Omental fat pad (tissue), 4 donors: ENCODE measurements around the gene OR10J5. TPM values are rescaled to one million over a fixed set of nuclear protein-coding genes. Genes with fewer than 3 reads are reported as not detected.

ENCODE experiments used
- ATAC-seq: fragments of 150-250 bp; one replicate; pipeline ENCODE4 v1.9.1; 2016; ENCODE audit warnings: mild to moderate bottlenecking, moderate library complexity; ENCODE audit not compliant: low FRiP score
- DNase-seq: peaks from one replicate; pipeline ENCODE4 v3.0.0-alpha.2; 2019; ENCODE audit warnings: low spot score
- CTCF ChIP-seq, 3 donors: fragments of 450-650 bp; IDR thresholded peaks; one replicate each; pipeline ENCODE4 v1.5.1; 2016 to 2017; ENCODE audit warnings: antibody characterized with exemption in 3 of 3, mild to moderate bottlenecking in 3 of 3, moderate library complexity in 2 of 3
- total RNA-seq, 4 donors: library from RNA; depleted of rRNA; stranded (reverse); fragments of >200 nt; gene quantifications; one replicate each; pipeline ENCODE4 v1.1.0, GENCODE V29; 2016

OR10J5 gene
- not detected for total RNA-seq

- DNase-seq: no peak
- no peak for TF ChIP-seq CTCF (IDR thresholded peaks at IDR 0.05)
- no peak for ATAC-seq
Observed at GRCh38 chr1:159535907-159536306, at the start of gene OR10J5. OR10J5 (minus strand) TSS chr1:159536007; CDS start chr1:159536007, 0 bp downstream.

GRCh38 chr1:159584536-159584935 is 48.7 kb upstream of the OR10J5 start:
- no peak for TF ChIP-seq CTCF (IDR thresholded peaks at IDR 0.05)

GRCh38 chr1:159581422-159581821 is 45.6 kb upstream of the OR10J5 start:
- ATAC-seq: no peak
- TF ChIP-seq CTCF (IDR thresholded peaks at IDR 0.05): no peak
- DNase-seq: no peak

More at GRCh38 chr1:159584536-159584935, 48.7 kb upstream of the OR10J5 start:
- DNase-seq (no peak), ATAC-seq (no peak)

- DNase-seq (no peak), ATAC-seq (no peak)
- TF ChIP-seq CTCF (IDR thresholded peaks at IDR 0.05): no peak
Observed at GRCh38 chr1:159580340-159580739, 44.5 kb upstream of the OR10J5 start.

GRCh38 chr1:159577446-159577845 is 41.6 kb upstream of the OR10J5 start:
- no peak for TF ChIP-seq CTCF (IDR thresholded peaks at IDR 0.05)
- DNase-seq (no peak), ATAC-seq (no peak)

- no peak for TF ChIP-seq CTCF (IDR thresholded peaks at IDR 0.05)
- DNase-seq (no peak), ATAC-seq (no peak)
Observed at GRCh38 chr1:159562680-159563079, 26.9 kb upstream of the OR10J5 start.

- no peak for TF ChIP-seq CTCF (IDR thresholded peaks at IDR 0.05)
- ATAC-seq: no peak
- no peak for DNase-seq
Observed at GRCh38 chr1:159561497-159561896, 25.7 kb upstream of the OR10J5 start.
